Peyer's patch (tissue), 4 donors: ENCODE results near the gene HS3ST2. TPM values are rescaled to one million over a fixed set of nuclear protein-coding genes. Genes with fewer than 3 reads are reported as not detected.

Experiments
- DNase-seq, 3 donors: peaks; one replicate each; pipeline ENCODE4 v3.0.0-alpha.2; 2017 to 2019
- H3K27ac ChIP-seq, 4 donors: fragments of 200-600 bp; sonication (generic); one replicate each; pipeline ENCODE4 v1.5.1; 2016 to 2019
- H3K27me3 ChIP-seq, 2 donors: fragments of 200-600 bp; sonication (generic); one replicate each; pipeline ENCODE4 v1.5.1; 2019
- H3K36me3 ChIP-seq, 3 donors: fragments of 200-600 bp; sonication (generic); one replicate each; pipeline ENCODE4 v1.5.1; 2016 to 2019
- H3K4me1 ChIP-seq, 4 donors: fragments of 200-600 bp; sonication (generic); one replicate each; pipeline ENCODE4 v1.5.1; 2016 to 2019
- H3K4me3 ChIP-seq, 4 donors: fragments of 200-600 bp; sonication (generic); 1 replicate in 3 of 4; 2 replicates in 1 of 4; pipeline ENCODE4 v1.5.1; 2016 to 2019; ENCODE audit warnings: mild to moderate bottlenecking in 1 of 4
- H3K9me3 ChIP-seq, 4 donors: fragments of 200-600 bp; sonication (generic); one replicate each; pipeline ENCODE4 v1.5.1; 2016 to 2019; ENCODE audit warnings: mild to moderate bottlenecking in 1 of 4
- CTCF ChIP-seq, 6 experiments: fragments of 450-650 bp in 4 of 6; fragments of 200-600 bp in 2 of 6; sonication (generic) in 1 of 6; IDR thresholded peaks; one replicate each; pipeline ENCODE4 v1.5.1; 2017 to 2019; ENCODE audit warnings: antibody characterized with exemption in 6 of 6, mild to moderate bottlenecking in 3 of 6, moderate library complexity in 1 of 6
- POLR2A ChIP-seq, 2 donors: fragments of 450-650 bp; IDR thresholded peaks; one replicate each; pipeline ENCODE4 v1.5.1; 2017; ENCODE audit warnings: antibody characterized with exemption in 2 of 2, mild to moderate bottlenecking in 2 of 2, moderate library complexity in 2 of 2
- total RNA-seq, 4 donors: library from RNA; depleted of rRNA; stranded (reverse); fragments of >200 nt; gene quantifications; one replicate each; pipeline ENCODE4 v1.1.0, GENCODE V29; 2016

HS3ST2 gene
- total RNA-seq, 4 donors from 2014 or later, result 0.40 TPM; not detected in 3

DNA sequence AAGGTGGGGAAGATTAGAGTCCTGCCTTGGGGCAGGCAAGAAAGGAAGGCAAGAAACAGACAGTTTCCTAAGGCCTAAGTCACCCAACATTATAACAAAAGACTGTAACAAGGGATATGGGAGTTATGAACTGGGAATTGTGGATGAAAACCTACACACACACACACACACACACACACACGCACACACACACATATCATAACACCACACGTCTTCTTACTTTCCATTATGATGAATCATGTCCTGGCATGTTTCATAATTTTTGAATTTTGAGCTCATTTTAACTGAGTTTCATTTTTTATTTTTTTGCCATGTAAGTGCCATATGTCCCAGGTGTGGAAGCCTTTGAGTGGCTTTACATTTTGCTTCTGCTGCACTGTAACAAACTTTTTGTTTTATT lies 29.9 kb downstream of the HS3ST2 start:
- Histone ChIP-seq H3K27ac (no peak overlapping the region), H3K9me3 (no peaks in the 10 kb centered on the region), H3K36me3 (no peaks in the 10 kb centered on the region), H3K4me1 (no peaks in the 10 kb centered on the region), H3K27me3 (no peaks in the 10 kb centered on the region), H3K4me3 (no peak overlapping the region)
- DNase-seq, result no peak
- TF ChIP-seq POLR2A (IDR thresholded peaks at IDR 0.05), result no peak
- no peak for TF ChIP-seq CTCF (IDR thresholded peaks at IDR 0.05)

DNA sequence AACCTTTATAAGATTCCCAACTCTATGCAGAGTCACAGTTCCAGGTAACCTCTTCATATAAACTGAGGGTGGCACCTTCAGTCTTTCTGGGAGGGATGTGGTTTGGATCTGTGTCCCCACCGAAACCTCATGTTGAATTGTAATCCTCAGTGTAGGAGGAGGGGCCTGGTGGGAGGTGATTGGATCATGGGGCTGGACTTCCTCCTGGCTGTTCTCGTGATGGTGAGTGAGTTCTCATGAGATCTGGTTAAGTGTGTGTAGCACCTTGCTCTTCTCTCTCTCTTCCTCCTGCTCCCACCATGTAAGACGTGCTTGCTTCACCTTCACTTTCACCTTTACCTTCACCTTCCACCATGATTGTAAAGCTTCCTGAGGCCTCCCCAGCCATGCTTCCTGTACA lies 30.5 kb downstream of the HS3ST2 start:
- Histone ChIP-seq H3K27ac (no peak overlapping the region), H3K9me3 (no peaks in the 10 kb centered on the region), H3K27me3 (no peaks in the 10 kb centered on the region), H3K4me3 (no peak overlapping the region), H3K4me1 (no peaks in the 10 kb centered on the region), H3K36me3 (no peaks in the 10 kb centered on the region)
- DNase-seq, result no peak
- TF ChIP-seq POLR2A (IDR thresholded peaks at IDR 0.05) (no peak), CTCF (IDR thresholded peaks at IDR 0.05) (no peak)

DNA sequence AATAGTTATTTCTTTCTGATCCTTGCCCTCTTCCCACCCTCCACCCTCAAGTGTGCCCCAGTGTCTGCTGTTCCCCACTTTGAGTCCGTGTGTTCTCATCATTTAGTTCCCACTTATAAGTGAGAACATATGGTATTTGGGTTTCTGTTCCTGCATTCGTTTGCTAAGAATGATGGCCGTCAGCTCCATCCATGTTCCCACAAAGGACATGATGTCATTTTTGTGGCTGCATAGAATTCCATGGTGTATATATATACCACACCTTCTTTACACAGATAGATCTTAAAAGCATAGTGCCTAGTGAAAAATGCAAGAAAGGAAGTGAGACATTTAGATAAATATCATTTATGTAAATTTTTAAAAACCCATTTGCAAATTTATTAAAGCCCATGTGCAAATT lies 33.1 kb downstream of the HS3ST2 start:
- Histone ChIP-seq H3K27ac (no peak overlapping the region), H3K4me1 (no peaks in the 10 kb centered on the region), H3K4me3 (no peak overlapping the region), H3K9me3 (no peaks in the 10 kb centered on the region), H3K36me3 (no peaks in the 10 kb centered on the region), H3K27me3 (no peaks in the 10 kb centered on the region)
- no peak for DNase-seq
- TF ChIP-seq POLR2A (IDR thresholded peaks at IDR 0.05), result no peak
- TF ChIP-seq CTCF (IDR thresholded peaks at IDR 0.05), result no peak

- no peaks in the 10 kb centered on the region for H3K36me3 ChIP-seq
- TF ChIP-seq CTCF (IDR thresholded peaks at IDR 0.05) (no peak), POLR2A (IDR thresholded peaks at IDR 0.05) (no peak)
- no peak for DNase-seq
- H3K4me1 ChIP-seq, result no peaks in the 10 kb centered on the region
- no peaks in the 10 kb centered on the region for H3K27me3 ChIP-seq
- no peak overlapping the region for H3K27ac ChIP-seq
- no peak overlapping the region for H3K4me3 ChIP-seq
- no peaks in the 10 kb centered on the region for H3K9me3 ChIP-seq
Measured at GRCh38 chr16:22847690-22848089, 33.7 kb downstream of the HS3ST2 start.

DNA sequence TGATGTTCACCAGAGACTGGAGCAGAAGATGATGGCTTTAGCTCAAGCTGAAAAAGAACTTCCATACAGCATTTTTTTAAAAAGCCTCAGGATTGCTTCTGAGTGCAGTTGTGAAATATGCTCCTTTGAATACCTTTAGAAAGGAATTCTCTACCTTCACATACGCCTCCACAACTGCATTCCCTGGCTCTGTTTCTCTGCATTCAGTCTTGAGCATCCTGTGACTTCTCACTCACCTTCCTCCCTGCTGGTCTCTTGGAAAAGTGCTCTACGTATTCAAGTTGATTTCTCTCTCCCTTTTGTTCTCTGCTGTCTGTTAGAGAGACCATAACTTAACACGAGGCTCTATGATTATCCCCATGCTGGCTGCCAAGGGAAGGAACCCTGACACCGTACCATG lies 34.5 kb downstream of the HS3ST2 start:
- H3K36me3 ChIP-seq, result no peaks in the 10 kb centered on the region
- H3K4me3 ChIP-seq, result no peak overlapping the region
- no peaks in the 10 kb centered on the region for H3K4me1 ChIP-seq
- DNase-seq, result no peak
- no peak overlapping the region for H3K27ac ChIP-seq
- H3K9me3 ChIP-seq, result no peaks in the 10 kb centered on the region
- TF ChIP-seq CTCF (IDR thresholded peaks at IDR 0.05) (no peak), POLR2A (IDR thresholded peaks at IDR 0.05) (no peak)
- no peaks in the 10 kb centered on the region for H3K27me3 ChIP-seq

GRCh38 chr16:22849517-22849916 lies 35.6 kb downstream of the HS3ST2 start:
- H3K36me3 ChIP-seq, result no peaks in the 10 kb centered on the region
- H3K27ac ChIP-seq, result no peak overlapping the region
- no peak overlapping the region for H3K4me3 ChIP-seq
- no peak for DNase-seq
- H3K9me3 ChIP-seq, result no peaks in the 10 kb centered on the region
- no peaks in the 10 kb centered on the region for H3K4me1 ChIP-seq
- TF ChIP-seq CTCF (IDR thresholded peaks at IDR 0.05), result no peak
- TF ChIP-seq POLR2A (IDR thresholded peaks at IDR 0.05), result no peak
- H3K27me3 ChIP-seq, result no peaks in the 10 kb centered on the region
